ENCODE data around the gene ARHGAP22.

ARHGAP22 gene

DNA sequence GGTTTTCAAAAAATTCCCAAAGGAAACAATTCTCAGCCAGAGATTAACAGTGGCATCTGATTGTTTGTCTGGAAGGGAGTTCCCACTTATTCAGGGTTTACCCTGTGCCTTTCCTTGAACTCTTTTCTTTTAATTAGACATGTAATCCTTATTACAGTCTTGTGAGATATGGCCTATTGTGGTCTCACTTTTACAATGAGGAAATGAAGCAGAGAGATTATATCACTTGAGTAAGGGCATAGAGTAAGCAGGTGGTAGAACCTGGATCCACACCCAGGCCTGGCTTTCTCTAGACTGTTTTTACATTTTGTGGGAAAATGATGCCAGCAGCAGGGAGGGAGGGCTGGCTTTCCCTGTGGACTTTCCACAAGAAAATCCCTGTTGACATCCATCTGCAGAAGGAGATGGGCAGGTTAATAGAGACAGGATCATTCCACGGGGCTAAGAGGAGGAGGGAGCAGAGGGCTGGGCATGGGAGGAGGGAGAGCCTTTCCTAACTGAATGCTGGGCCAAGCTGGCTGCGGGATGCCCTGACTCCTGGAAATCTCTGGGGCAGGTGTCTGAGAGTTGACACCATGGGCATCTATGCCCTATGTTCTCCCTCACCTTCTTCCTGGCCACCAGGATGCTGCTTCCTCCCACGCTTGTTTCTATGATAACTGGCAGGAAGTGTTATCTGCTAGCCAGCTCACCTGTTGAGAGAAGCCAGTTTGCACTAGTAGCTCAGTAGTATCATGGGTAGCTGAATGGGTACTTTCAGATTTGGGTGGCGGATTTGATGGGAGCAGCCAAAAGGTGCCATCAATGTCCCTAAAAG lies 28.7 kb upstream of the ARHGAP22 start:
- TF ChIP-seq, protein P1, sequence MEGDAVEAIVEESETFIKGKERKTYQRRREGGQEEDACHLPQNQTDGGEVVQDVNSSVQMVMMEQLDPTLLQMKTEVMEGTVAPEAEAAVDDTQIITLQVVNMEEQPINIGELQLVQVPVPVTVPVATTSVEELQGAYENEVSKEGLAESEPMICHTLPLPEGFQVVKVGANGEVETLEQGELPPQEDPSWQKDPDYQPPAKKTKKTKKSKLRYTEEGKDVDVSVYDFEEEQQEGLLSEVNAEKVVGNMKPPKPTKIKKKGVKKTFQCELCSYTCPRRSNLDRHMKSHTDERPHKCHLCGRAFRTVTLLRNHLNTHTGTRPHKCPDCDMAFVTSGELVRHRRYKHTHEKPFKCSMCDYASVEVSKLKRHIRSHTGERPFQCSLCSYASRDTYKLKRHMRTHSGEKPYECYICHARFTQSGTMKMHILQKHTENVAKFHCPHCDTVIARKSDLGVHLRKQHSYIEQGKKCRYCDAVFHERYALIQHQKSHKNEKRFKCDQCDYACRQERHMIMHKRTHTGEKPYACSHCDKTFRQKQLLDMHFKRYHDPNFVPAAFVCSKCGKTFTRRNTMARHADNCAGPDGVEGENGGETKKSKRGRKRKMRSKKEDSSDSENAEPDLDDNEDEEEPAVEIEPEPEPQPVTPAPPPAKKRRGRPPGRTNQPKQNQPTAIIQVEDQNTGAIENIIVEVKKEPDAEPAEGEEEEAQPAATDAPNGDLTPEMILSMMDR (IDR thresholded peaks at IDR 0.05; ENCODE audit: borderline replicate concordance, control extremely low read depth, extremely low read depth, insufficient read depth, missing control alignments) = no peak
- in situ Hi-C loops (cut with MboI; ENCODE audit: low sequenced_read_pairs, unreplicated experiment) = no loop called here
- DNase-seq (ENCODE audit: low spot score) = no peak

DNA sequence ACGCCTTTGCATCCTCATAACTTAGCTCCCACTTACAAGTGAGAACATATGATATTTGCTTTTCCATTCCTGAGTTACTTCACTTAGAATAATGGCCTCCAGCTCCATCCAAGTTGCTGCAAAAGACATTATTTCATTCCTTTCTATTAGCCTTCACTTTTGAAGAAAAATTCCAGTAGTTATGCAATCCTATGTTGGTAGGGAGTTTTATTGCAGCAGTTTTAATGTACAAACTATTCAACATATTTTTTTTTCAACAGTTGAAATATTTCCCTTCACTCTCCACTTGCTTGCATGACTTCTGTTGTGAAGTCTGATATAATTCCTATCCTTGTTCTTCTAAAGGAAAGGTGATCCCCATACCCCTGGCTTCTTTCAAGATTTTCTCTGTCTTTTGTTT lies 27.3 kb upstream of the ARHGAP22 start:
- in situ Hi-C loops (cut with MboI; ENCODE audit: low sequenced_read_pairs, unreplicated experiment) = no loop called here

DNA sequence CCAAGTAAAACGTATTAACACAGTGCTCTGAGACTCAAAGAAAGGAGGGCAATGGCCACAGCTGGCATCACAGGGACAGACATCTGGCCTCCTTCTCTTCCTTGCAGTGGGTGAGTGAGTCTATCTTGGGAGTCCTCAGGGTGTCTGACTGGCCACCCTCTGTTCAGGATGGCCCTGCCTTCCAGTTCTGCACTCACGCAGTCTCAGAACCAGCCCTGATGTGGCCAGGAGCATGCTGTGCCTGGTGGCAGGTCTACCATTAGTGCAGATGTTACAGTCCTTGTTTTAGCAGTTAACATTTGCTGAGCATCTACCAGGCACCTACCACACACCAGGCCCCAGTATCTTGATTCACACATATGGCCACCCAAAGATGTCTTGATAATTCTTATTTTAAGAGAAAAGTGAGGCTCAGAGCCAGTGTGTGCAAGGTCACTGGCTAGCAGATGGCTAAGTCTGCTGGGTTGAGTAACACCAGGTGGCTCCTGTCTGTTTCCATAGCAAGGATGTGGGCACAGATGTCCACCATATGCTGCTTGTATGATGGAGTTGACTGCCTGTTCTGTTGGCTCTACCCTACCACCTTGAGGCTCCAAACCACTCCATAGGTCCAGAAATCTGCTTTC lies 23.2 kb upstream of the ARHGAP22 start:
- TF ChIP-seq, protein P1 (IDR thresholded peaks at IDR 0.05; ENCODE audit: borderline replicate concordance, control extremely low read depth, extremely low read depth, insufficient read depth, missing control alignments) = no peak
- in situ Hi-C loops (cut with MboI; ENCODE audit: low sequenced_read_pairs, unreplicated experiment) = no loop called here
- no peak for DNase-seq (ENCODE audit: low spot score)

More for the DNA sequence above, 27.3 kb upstream of the ARHGAP22 start:
- TF ChIP-seq, protein P1 (IDR thresholded peaks at IDR 0.05; ENCODE audit: borderline replicate concordance, control extremely low read depth, extremely low read depth, insufficient read depth, missing control alignments) = no peak
- no peak for DNase-seq (ENCODE audit: low spot score)

DNA sequence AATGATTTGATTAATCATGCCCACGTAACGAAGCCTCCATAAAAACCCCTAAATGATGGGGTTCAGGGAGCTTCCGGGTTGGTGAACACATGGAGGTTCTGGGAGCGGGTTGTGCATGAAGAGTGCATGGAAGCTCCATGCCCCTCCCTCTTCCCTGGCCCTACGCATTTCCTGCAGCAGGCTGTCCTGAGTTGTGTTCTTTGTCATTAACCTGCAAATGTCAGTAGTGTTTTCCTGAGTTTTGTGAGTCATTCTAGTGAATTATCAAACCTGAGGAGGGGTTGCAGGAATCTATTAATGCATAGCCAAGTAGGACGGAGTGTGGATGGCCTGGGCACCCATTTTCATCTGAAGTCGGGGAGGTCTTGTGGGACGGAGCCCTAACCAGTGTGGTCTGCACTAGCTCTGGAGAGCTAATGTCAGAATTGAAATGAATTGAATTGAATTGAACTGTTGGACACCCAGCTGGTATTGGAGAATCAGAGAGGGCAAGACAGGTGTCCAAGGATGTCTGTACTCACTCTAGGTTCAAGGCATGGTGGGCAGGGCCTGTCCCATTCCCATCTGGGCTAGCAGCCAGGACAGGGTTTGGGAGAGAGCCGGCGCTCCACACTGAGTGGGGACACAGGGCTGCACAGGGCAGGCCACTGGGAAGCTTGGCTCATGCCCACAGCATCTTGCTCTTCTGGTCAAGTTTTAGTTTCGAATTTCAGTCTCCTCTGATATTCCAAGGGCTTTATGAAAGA lies 22.3 kb upstream of the ARHGAP22 start:
- TF ChIP-seq, protein P1 (IDR thresholded peaks at IDR 0.05; ENCODE audit: borderline replicate concordance, control extremely low read depth, extremely low read depth, insufficient read depth, missing control alignments) = no peak
- no peak for DNase-seq (ENCODE audit: low spot score)
- in situ Hi-C loops (cut with MboI; ENCODE audit: low sequenced_read_pairs, unreplicated experiment) = no loop called here

DNA sequence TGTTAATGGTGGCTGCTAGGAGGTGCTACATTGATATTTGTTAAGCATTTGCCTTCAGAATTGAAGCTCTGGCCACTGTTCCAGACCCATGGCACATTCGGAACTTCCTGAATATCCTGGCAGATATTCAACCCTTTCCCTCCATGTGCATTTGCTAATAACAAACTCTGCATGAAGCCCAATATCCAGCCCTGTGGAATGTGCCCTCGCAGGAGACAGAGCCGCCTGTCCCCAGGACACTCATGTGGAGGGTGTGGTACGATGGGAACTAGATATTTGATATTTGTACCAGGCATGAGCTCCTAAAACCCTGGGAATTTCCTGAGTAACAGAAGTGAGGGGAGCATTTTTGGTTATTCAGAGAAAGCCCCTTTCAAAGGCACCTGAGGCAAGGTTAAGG lies 21.6 kb upstream of the ARHGAP22 start:
- in situ Hi-C loops (cut with MboI; ENCODE audit: low sequenced_read_pairs, unreplicated experiment) = no loop called here

DNA sequence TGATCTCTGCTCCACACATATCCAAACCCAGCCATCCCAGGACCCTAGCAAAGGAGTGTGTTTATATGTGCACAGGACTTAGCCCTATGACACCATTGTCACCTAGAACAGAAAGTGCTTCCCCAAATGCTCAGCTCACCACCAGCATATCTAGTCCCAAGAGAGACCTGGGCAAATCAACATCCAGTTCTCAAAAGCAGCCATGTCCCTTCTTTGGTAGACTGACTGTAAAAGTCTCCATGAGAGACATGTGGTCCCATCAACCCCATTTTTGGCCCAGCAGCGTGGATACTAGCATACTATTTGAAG lies 20.9 kb upstream of the ARHGAP22 start:
- TF ChIP-seq, protein P1 (IDR thresholded peaks at IDR 0.05; ENCODE audit: borderline replicate concordance, control extremely low read depth, extremely low read depth, insufficient read depth, missing control alignments) = no peak
- in situ Hi-C loops (cut with MboI; ENCODE audit: low sequenced_read_pairs, unreplicated experiment) = no loop called here
- DNase-seq (ENCODE audit: low spot score) = no peak

More for the DNA sequence above, 21.6 kb upstream of the ARHGAP22 start:
- TF ChIP-seq, protein P1 (IDR thresholded peaks at IDR 0.05; ENCODE audit: borderline replicate concordance, control extremely low read depth, extremely low read depth, insufficient read depth, missing control alignments) = no peak
- no peak for DNase-seq (ENCODE audit: low spot score)
